HCT116 (cell line): ENCODE data around the gene DOCK2. TPM values are rescaled to one million over a fixed set of nuclear protein-coding genes. Genes with fewer than 3 reads are reported as not detected.

Experiments used
- ATAC-seq: fragments of 200-7000 bp; cut with Tn5 transposase; 2 replicates; pipeline ENCODE4 v1.9.1; 2020; ENCODE audit warnings: mild to moderate bottlenecking, moderate library complexity
- BruUV-seq: library from RNA; stranded (reverse); fragments of 400-500 nt; replicated peaks from 2 replicates; lab custom pipeline; 2021; lab: Mats Ljungman, UMichigan
- CTCF ChIA-PET: fragments of 300-600 bp; sonication (Branson Sonifier 250); formaldehyde crosslinking; loops from one replicate; lab custom pipeline; 2021; ENCODE audit warnings: antibody characterized with exemption; lab: Charles Lee
- POLR2A ChIA-PET: fragments of 300-600, 350-600 bp; sonication (Branson Sonifier 250); formaldehyde crosslinking; loops from one replicate; lab custom pipeline; 2021; ENCODE audit warnings: antibody characterized with exemption; lab: Charles Lee
- RAD21 ChIA-PET, 2 experiments: fragments of 300-600 bp; sonication (Branson Sonifier 250); formaldehyde crosslinking; loops; one replicate each; lab custom pipeline; 2023; ENCODE audit warnings: low total read pairs in 2 of 2; ENCODE audit not compliant: uncharacterized antibody in 2 of 2, unreplicated experiment in 2 of 2, low non-redundant PET in 1 of 2; lab: Charles Lee
- DNase-seq: peaks from one replicate; pipeline ENCODE4 v3.0.0-alpha.2; 2010; ENCODE audit warnings: low read depth, low spot score
- H2AFZ ChIP-seq: fragments of 200-600 bp; shearing (Covaris generic), sonication (generic); 2 replicates; pipeline ENCODE4 v1.6.1; 2017; ENCODE audit warnings: low read depth, mixed run types, mixed read lengths, antibody characterized with exemption, low read length; ENCODE audit not compliant: poor library complexity, severe bottlenecking
- H3K27ac ChIP-seq: 2 replicates; pipeline ENCODE4 v1.5.1; 2012; ENCODE audit warnings: low read depth, low read length
- H3K27me3 ChIP-seq: fragments of 200-600 bp; sonication (generic); 2 replicates; pipeline ENCODE4 v1.6.1; 2016; ENCODE audit warnings: mixed run types, low read length, mixed read lengths; ENCODE audit not compliant: insufficient read depth
- H3K36me3 ChIP-seq, 2 experiments: fragments of 200-500 bp in 1 of 2; fragments of 200-600 bp in 1 of 2; sonication (Bioruptor generic) in 1 of 2; sonication (generic) in 1 of 2; 2 replicates each; pipeline versions ENCODE4 v1.5.1 to v1.6.1; 2014 to 2016; ENCODE audit warnings: low read length in 2 of 2, inconsistent platforms in 1 of 2, mixed read lengths in 1 of 2, mixed run types in 1 of 2; ENCODE audit not compliant: insufficient read depth in 2 of 2, control insufficient read depth in 1 of 2
- H3K4me1 ChIP-seq, 2 experiments: fragments of 200-600 bp in 1 of 2; sonication (generic) in 1 of 2; 2 replicates each; pipeline versions ENCODE4 v1.5.1 to v1.6.1; 2012 to 2017; ENCODE audit warnings: low read length in 2 of 2, inconsistent platforms in 1 of 2, mild to moderate bottlenecking in 1 of 2, mixed read lengths in 1 of 2, mixed run types in 1 of 2, moderate library complexity in 1 of 2; ENCODE audit not compliant: insufficient read depth in 2 of 2, control insufficient read depth in 1 of 2
- H3K4me2 ChIP-seq: fragments of 200-600 bp; sonication (generic); 2 replicates; pipeline ENCODE4 v1.6.1; 2017; ENCODE audit warnings: mixed run types, low read length, mixed read lengths
- H3K4me3 ChIP-seq, 2 experiments: fragments of 200-600 bp in 1 of 2; sonication (generic) in 1 of 2; replicated peaks in 1 of 2; 2 replicates each; pipeline ENCODE4 v1.5.1; 2011 to 2016; ENCODE audit warnings: low read length in 2 of 2, control low read depth in 1 of 2, low read depth in 1 of 2, mild to moderate bottlenecking in 1 of 2, mixed read lengths in 1 of 2, mixed run types in 1 of 2
- H3K79me2 ChIP-seq: fragments of 200-600 bp; sonication (generic); 2 replicates; pipeline ENCODE4 v1.6.1; 2017; ENCODE audit warnings: mild to moderate bottlenecking, mixed run types, low read length, moderate library complexity, mixed read lengths; ENCODE audit not compliant: insufficient read depth
- H3K9ac ChIP-seq: fragments of 200-600 bp; sonication (generic); 2 replicates; pipeline ENCODE4 v1.6.1; 2016; ENCODE audit warnings: low read length, mixed read lengths
- H3K9me2 ChIP-seq: fragments of 200-600 bp; sonication (generic), shearing (Covaris generic); 2 replicates; pipeline ENCODE4 v1.6.1; 2017; ENCODE audit warnings: mixed run types, mild to moderate bottlenecking, moderate library complexity; ENCODE audit not compliant: insufficient read depth
- H3K9me3 ChIP-seq, 2 experiments: fragments of 200-500 bp in 1 of 2; fragments of 200-600 bp in 1 of 2; sonication (Bioruptor generic) in 1 of 2; sonication (generic) in 1 of 2; 2 replicates each; pipeline ENCODE4 v1.6.1; 2014 to 2017; ENCODE audit warnings: low read length in 2 of 2, mixed read lengths in 2 of 2, inconsistent platforms in 1 of 2, low read depth in 1 of 2, mild to moderate bottlenecking in 1 of 2, mixed run types in 1 of 2, moderate library complexity in 1 of 2; ENCODE audit not compliant: control insufficient read depth in 1 of 2, insufficient read depth in 1 of 2
- H4K20me1 ChIP-seq: fragments of 200-600 bp; sonication (generic), shearing (Covaris generic); 2 replicates; pipeline ENCODE4 v1.6.1; 2017; ENCODE audit warnings: mixed run types, mild to moderate bottlenecking, moderate library complexity; ENCODE audit not compliant: insufficient read depth
- CBX3 ChIP-seq: IDR thresholded peaks from 2 replicates; pipeline ENCODE4 v1.6.1; 2012; ENCODE audit warnings: low read depth
- JUND ChIP-seq: IDR thresholded peaks from 2 replicates; pipeline ENCODE4 v1.6.1; 2012
- POLR2A ChIP-seq: IDR thresholded peaks from 2 replicates; pipeline ENCODE4 v1.7.0; 2011; ENCODE audit warnings: borderline replicate concordance; ENCODE audit not compliant: insufficient read depth, insufficient read length; ENCODE audit errors: extremely low read depth
- POLR2AphosphoS5 ChIP-seq: IDR thresholded peaks from 2 replicates; pipeline ENCODE4 v1.6.1; 2011; ENCODE audit warnings: mild to moderate bottlenecking, low read depth, low read length, moderate library complexity
- RAD21 ChIP-seq: IDR thresholded peaks from 2 replicates; pipeline ENCODE4 v1.6.1; 2012; ENCODE audit warnings: low read depth, mild to moderate bottlenecking
- SIN3A ChIP-seq: IDR thresholded peaks from 2 replicates; pipeline ENCODE4 v1.6.1; 2012; ENCODE audit warnings: low read depth
- SP1 ChIP-seq: IDR thresholded peaks from 2 replicates; pipeline ENCODE4 v1.6.1; 2012; ENCODE audit warnings: low read depth
- SRF ChIP-seq: IDR thresholded peaks from 2 replicates; pipeline ENCODE4 v1.6.1; 2012; ENCODE audit warnings: low read depth
- ZFX ChIP-seq: fragments of 450-650 bp; IDR thresholded peaks from 2 replicates; pipeline ENCODE4 v1.6.1; 2017
- intact Hi-C: fragments of 100-400 bp; cut with micrococcal nuclease; formaldehyde crosslinking; loops from 2 replicates; pipeline ENCODE4 v1.10.0; 2022
- total RNA-seq: library from RNA; stranded (reverse); gene quantifications from one replicate; pipeline ENCODE4 v1.2.1, GENCODE V29; 2021; ENCODE audit not compliant: unreplicated experiment
- TF ChIP-seq, protein P1 (sequence below): IDR thresholded peaks from 2 replicates; pipeline ENCODE4 v1.6.1; 2012
- TF ChIP-seq, protein P2 (sequence below): IDR thresholded peaks from 2 replicates; pipeline ENCODE4 v1.6.1; 2012; ENCODE audit warnings: low read depth
- TF ChIP-seq, protein P3 (sequence below): IDR thresholded peaks from 2 replicates; pipeline ENCODE4 v1.6.1; 2011; ENCODE audit warnings: mild to moderate bottlenecking, low read length, moderate library complexity; ENCODE audit not compliant: insufficient replicate concordance; ENCODE audit errors: extremely low read depth

DOCK2 gene
- total RNA-seq, 1 experiment from 2014 or later = 0.89 TPM

DNA sequence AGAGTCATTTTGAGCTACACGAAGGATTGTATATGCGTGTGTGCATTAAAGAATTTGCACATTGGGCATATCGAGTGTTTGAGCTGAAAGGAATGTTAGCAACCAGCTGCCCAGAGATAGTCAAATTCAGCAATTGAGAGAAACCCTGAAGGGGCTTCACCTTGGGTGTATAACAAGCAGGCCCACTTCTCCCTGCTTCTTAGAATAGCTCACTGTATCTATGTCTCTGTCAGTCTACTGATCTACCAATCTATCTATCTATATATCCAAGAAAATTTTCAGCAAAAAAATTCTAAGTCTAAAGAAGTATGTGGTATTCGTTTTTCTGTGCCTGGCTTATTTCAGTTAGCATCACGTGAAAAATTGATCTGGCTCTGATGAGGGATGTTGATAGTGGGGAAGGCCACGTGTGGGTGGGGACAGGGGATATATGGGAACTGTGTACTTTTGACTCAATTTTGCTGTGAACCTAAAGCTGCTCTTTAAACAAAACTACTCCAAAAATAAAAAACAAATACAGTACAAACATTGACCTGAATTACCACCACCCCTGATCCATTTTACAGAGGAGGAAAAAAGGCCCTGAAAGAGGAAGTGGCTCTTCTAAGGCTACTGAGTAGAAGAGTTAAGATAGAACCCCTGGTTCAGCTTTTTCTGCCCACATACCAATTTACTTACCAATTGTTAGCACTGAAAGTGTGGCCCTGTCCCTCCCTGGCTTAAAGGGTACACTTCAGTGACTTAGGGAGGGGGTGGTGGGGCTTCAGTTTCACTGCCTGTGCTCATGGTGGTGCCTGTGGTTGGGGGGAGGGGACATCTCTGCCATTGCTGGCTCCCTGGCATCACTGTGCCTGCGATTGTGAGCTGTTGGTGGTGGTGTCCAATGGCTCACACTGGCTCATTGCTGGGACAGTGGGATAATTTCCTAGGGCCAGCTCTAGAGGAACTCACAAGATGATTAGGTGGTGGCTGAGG lies 141.8 kb downstream of the DOCK2 start:
- H3K4me1 ChIP-seq = no peaks in the 10 kb centered on the region

More for the DNA sequence above, 141.8 kb downstream of the DOCK2 start:
- ChIA-PET RAD21 (no interaction called here), POLR2A (no interaction called here), CTCF (no interaction called here)
- intact Hi-C loops = no loop called here
- no peaks in the 10 kb centered on the region for H4K20me1 ChIP-seq
- H3K9me3 ChIP-seq = no peaks in the 10 kb centered on the region
- no peak for ATAC-seq
- no peaks in the 10 kb centered on the region for H3K79me2 ChIP-seq
- TF ChIP-seq, protein P1, sequence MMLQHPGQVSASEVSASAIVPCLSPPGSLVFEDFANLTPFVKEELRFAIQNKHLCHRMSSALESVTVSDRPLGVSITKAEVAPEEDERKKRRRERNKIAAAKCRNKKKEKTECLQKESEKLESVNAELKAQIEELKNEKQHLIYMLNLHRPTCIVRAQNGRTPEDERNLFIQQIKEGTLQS = no peak
- TF ChIP-seq SIN3A = no peak
- TF ChIP-seq ZFX = no peak
- no peak for TF ChIP-seq JUND
- TF ChIP-seq CBX3 = no peak
- no peak for TF ChIP-seq POLR2A
- TF ChIP-seq SP1 = no peak
- TF ChIP-seq POLR2AphosphoS5 = no peak
- TF ChIP-seq, protein P2, sequence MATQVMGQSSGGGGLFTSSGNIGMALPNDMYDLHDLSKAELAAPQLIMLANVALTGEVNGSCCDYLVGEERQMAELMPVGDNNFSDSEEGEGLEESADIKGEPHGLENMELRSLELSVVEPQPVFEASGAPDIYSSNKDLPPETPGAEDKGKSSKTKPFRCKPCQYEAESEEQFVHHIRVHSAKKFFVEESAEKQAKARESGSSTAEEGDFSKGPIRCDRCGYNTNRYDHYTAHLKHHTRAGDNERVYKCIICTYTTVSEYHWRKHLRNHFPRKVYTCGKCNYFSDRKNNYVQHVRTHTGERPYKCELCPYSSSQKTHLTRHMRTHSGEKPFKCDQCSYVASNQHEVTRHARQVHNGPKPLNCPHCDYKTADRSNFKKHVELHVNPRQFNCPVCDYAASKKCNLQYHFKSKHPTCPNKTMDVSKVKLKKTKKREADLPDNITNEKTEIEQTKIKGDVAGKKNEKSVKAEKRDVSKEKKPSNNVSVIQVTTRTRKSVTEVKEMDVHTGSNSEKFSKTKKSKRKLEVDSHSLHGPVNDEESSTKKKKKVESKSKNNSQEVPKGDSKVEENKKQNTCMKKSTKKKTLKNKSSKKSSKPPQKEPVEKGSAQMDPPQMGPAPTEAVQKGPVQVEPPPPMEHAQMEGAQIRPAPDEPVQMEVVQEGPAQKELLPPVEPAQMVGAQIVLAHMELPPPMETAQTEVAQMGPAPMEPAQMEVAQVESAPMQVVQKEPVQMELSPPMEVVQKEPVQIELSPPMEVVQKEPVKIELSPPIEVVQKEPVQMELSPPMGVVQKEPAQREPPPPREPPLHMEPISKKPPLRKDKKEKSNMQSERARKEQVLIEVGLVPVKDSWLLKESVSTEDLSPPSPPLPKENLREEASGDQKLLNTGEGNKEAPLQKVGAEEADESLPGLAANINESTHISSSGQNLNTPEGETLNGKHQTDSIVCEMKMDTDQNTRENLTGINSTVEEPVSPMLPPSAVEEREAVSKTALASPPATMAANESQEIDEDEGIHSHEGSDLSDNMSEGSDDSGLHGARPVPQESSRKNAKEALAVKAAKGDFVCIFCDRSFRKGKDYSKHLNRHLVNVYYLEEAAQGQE = no peak
- TF ChIP-seq SRF = no peak
- TF ChIP-seq RAD21 = no peak
- TF ChIP-seq, protein P3, sequence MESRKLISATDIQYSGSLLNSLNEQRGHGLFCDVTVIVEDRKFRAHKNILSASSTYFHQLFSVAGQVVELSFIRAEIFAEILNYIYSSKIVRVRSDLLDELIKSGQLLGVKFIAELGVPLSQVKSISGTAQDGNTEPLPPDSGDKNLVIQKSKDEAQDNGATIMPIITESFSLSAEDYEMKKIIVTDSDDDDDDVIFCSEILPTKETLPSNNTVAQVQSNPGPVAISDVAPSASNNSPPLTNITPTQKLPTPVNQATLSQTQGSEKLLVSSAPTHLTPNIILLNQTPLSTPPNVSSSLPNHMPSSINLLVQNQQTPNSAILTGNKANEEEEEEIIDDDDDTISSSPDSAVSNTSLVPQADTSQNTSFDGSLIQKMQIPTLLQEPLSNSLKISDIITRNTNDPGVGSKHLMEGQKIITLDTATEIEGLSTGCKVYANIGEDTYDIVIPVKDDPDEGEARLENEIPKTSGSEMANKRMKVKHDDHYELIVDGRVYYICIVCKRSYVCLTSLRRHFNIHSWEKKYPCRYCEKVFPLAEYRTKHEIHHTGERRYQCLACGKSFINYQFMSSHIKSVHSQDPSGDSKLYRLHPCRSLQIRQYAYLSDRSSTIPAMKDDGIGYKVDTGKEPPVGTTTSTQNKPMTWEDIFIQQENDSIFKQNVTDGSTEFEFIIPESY = no peak
- no peak overlapping the region for H3K27ac ChIP-seq
- no peaks in the 10 kb centered on the region for H3K36me3 ChIP-seq
- H3K9me2 ChIP-seq = no peaks in the 10 kb centered on the region
- H3K4me2 ChIP-seq = no peak overlapping the region
- DNase-seq = no peak
- H2AFZ ChIP-seq = no peak overlapping the region
- H3K9ac ChIP-seq = no peak overlapping the region
- peaks cover 51% of the 10 kb centered on the region for H3K27me3 ChIP-seq
- no peak overlapping the region for H3K4me3 ChIP-seq
- BruUV-seq = no TSS peak
